ENCODE data around the gene ZNF593OS. TPM values are rescaled to one million over a fixed set of nuclear protein-coding genes. Genes with fewer than 3 reads are reported as not detected.

ZNF593OS gene
- total RNA-seq, 4 donors from 2014 or later, result not detected

GRCh38 chr1:26215246-26215645 is 43.6 kb upstream of the ZNF593OS start:
- no peaks in the 10 kb centered on the region for H3K9me3 ChIP-seq
- DNase-seq, result no peak
- no peaks in the 10 kb centered on the region for H3K27me3 ChIP-seq
- no peak overlapping the region for H3K4me3 ChIP-seq
- H3K36me3 ChIP-seq, result no peaks in the 10 kb centered on the region
- TF ChIP-seq POLR2A (IDR thresholded peaks at IDR 0.05) (no peak), CTCF (IDR thresholded peaks at IDR 0.05) (no peak)
- H3K4me1 ChIP-seq, result no peaks in the 10 kb centered on the region
- intact Hi-C loops (cut with DNase I; ENCODE audit: low total_unique reads), result no loop called here
- H3K27ac ChIP-seq, result no peak overlapping the region

GRCh38 chr1:26213335-26213905 is 41.8 kb upstream of the ZNF593OS start:
- no peak for DNase-seq
- no peak overlapping the region for H3K27ac ChIP-seq
- H3K4me1 ChIP-seq, result no peaks in the 10 kb centered on the region
- H3K4me3 ChIP-seq, result no peak overlapping the region
- H3K27me3 ChIP-seq, result no peaks in the 10 kb centered on the region
- no peaks in the 10 kb centered on the region for H3K36me3 ChIP-seq
- intact Hi-C loops (cut with DNase I; ENCODE audit: low total_unique reads), result no loop called here
- H3K9me3 ChIP-seq, result no peaks in the 10 kb centered on the region
- no peak for TF ChIP-seq CTCF (IDR thresholded peaks at IDR 0.05)
- no peak for TF ChIP-seq POLR2A (IDR thresholded peaks at IDR 0.05)

GRCh38 chr1:26212726-26213125 is 41.1 kb upstream of the ZNF593OS start:
- H3K9me3 ChIP-seq, result no peaks in the 10 kb centered on the region
- H3K4me1 ChIP-seq, result no peaks in the 10 kb centered on the region
- TF ChIP-seq POLR2A (IDR thresholded peaks at IDR 0.05) (no peak), CTCF (IDR thresholded peaks at IDR 0.05) (no peak)
- no peaks in the 10 kb centered on the region for H3K27me3 ChIP-seq
- intact Hi-C loops (cut with DNase I; ENCODE audit: low total_unique reads), result no loop called here
- H3K27ac ChIP-seq, result no peak overlapping the region
- DNase-seq, result no peak
- no peak overlapping the region for H3K4me3 ChIP-seq
- H3K36me3 ChIP-seq, result no peaks in the 10 kb centered on the region

GRCh38 chr1:26210147-26210870 is 38.7 kb upstream of the ZNF593OS start:
- Histone ChIP-seq H3K36me3 (no peaks in the 10 kb centered on the region), H3K4me1 (no peaks in the 10 kb centered on the region), H3K9me3 (no peaks in the 10 kb centered on the region), H3K4me3 (no peak overlapping the region), H3K27ac (no peak overlapping the region), H3K27me3 (no peaks in the 10 kb centered on the region)
- TF ChIP-seq CTCF (IDR thresholded peaks at IDR 0.05) (no peak), POLR2A (IDR thresholded peaks at IDR 0.05) (no peak)
- intact Hi-C loops (cut with DNase I; ENCODE audit: low total_unique reads), result no loop called here
- DNase-seq, result no peak

- Histone ChIP-seq H3K4me3 (no peak overlapping the region), H3K4me1 (no peaks in the 10 kb centered on the region), H3K9me3 (no peaks in the 10 kb centered on the region), H3K36me3 (no peaks in the 10 kb centered on the region), H3K27me3 (no peaks in the 10 kb centered on the region), H3K27ac (no peak overlapping the region)
- intact Hi-C loops (cut with DNase I; ENCODE audit: low total_unique reads), result no loop called here
- DNase-seq, result no peak
- TF ChIP-seq POLR2A (IDR thresholded peaks at IDR 0.05), result no peak
- TF ChIP-seq CTCF (IDR thresholded peaks at IDR 0.05), result no peak
These were observed 32.1 kb upstream of the ZNF593OS start for GRCh38 chr1:26203642-26204318.

Measured in uterus (tissue), 4 donors.